Thymus (tissue), 11 donors: Measurements from ENCODE around the gene REXO5. TPM values are rescaled to one million over a fixed set of nuclear protein-coding genes. Genes with fewer than 3 reads are reported as not detected.

Experiments used
- DNase-seq, 9 donors: peaks; one replicate each; pipeline ENCODE4 v3.0.0-alpha.2; 2013; ENCODE audit warnings: low spot score in 9 of 9, low read depth in 6 of 9, missing footprints in 1 of 9
- H3K27ac ChIP-seq, 2 donors: one replicate each; pipeline ENCODE4 v1.5.1; 2013; ENCODE audit warnings: control low read depth in 1 of 2, low read depth in 1 of 2, low read length in 1 of 2, mild to moderate bottlenecking in 1 of 2, moderate library complexity in 1 of 2
- H3K27me3 ChIP-seq, 2 donors: one replicate each; pipeline ENCODE4 v1.5.1; 2013; ENCODE audit warnings: low read length in 1 of 2; ENCODE audit not compliant: control insufficient read depth in 2 of 2, insufficient read depth in 1 of 2
- H3K36me3 ChIP-seq, 2 donors: one replicate each; pipeline ENCODE4 v1.5.1; 2013; ENCODE audit warnings: low read length in 1 of 2, mild to moderate bottlenecking in 1 of 2, moderate library complexity in 1 of 2; ENCODE audit not compliant: control insufficient read depth in 2 of 2, insufficient read depth in 2 of 2
- H3K4me1 ChIP-seq, 2 donors: one replicate each; pipeline ENCODE4 v1.5.1; 2013; ENCODE audit warnings: low read length in 2 of 2; ENCODE audit not compliant: control insufficient read depth in 2 of 2, insufficient read depth in 2 of 2
- H3K4me3 ChIP-seq, 2 donors: one replicate each; pipeline ENCODE4 v1.5.1; 2013; ENCODE audit warnings: low read length in 2 of 2, control low read depth in 1 of 2, mild to moderate bottlenecking in 1 of 2
- H3K9me3 ChIP-seq, 2 donors: one replicate each; pipeline ENCODE4 v1.5.1; 2013; ENCODE audit warnings: low read length in 1 of 2, mild to moderate bottlenecking in 1 of 2; ENCODE audit not compliant: control insufficient read depth in 2 of 2, insufficient read depth in 1 of 2
- WGBS: extraction: QIAGEN DNeasy Blood & Tissue Kit; methylation state at CpG from one replicate; pipeline ENCODE4 v1.1.7; 2013; 5-methylcytosine and 5-hydroxymethylcytosine counted together
- polyA plus RNA-seq: library from polyadenylated mRNA; stranded (reverse); fragments of 200-250 nt; gene quantifications from one replicate; pipeline ENCODE4 v1.2.3, GENCODE V29; 2013
- total RNA-seq: library from RNA; stranded (reverse); fragments of 120-200 nt; gene quantifications from one replicate; pipeline ENCODE4 v1.2.4, GENCODE V29; 2013
- donor health status: healthy.

The REXO5 gene
- total and polyA plus RNA-seq, 2 donors: 3.7 to 11.1 TPM

- no peaks in the 10 kb centered on the region for H3K36me3 ChIP-seq
- no peak for DNase-seq
- no peak overlapping the region for H3K4me3 ChIP-seq
- H3K9me3 ChIP-seq: no peaks in the 10 kb centered on the region
- peaks cover 0 to 5% of the 10 kb centered on the region in 2 donors for H3K4me1 ChIP-seq
- no peaks in the 10 kb centered on the region for H3K27me3 ChIP-seq
- no peak overlapping the region for H3K27ac ChIP-seq
Observed at GRCh38 chr16:20767577-20767976, 38.8 kb upstream of the REXO5 start.

- no peak for DNase-seq
- 98% methylated on average over 1 of the region's 1 CpG for WGBS
Observed at GRCh38 chr16:20768121-20768520, 38.2 kb upstream of the REXO5 start.

DNA sequence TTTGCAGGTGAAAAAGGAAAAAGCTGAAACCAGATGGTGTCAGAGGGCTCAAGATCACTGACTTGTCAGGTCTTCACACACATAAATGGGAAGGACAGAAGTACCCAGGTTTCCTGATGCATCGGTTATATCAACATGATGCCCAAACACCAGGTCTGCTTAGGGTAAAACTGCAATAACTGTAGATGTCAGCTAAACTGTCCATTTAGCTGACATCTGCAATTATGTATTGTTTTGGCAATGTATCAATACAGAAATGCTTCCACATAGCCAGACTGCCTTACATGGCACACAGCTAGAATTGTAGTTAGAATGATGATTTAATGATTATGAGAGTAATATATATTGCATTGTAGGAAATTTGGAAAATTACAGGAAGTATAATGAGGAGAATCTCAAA is 37.5 kb upstream of the REXO5 start:
- WGBS: 82% methylated on average over 1 of the region's 1 CpG
- DNase-seq: no peak

More at GRCh38 chr16:20768121-20768520, 38.2 kb upstream of the REXO5 start:
- Histone ChIP-seq H3K9me3 (no peaks in the 10 kb centered on the region), H3K27ac (no peak overlapping the region), H3K36me3 (no peaks in the 10 kb centered on the region), H3K4me3 (no peak overlapping the region), H3K27me3 (no peaks in the 10 kb centered on the region), H3K4me1 (peaks cover 0 to 5% of the 10 kb centered on the region in 2 donors)

DNA sequence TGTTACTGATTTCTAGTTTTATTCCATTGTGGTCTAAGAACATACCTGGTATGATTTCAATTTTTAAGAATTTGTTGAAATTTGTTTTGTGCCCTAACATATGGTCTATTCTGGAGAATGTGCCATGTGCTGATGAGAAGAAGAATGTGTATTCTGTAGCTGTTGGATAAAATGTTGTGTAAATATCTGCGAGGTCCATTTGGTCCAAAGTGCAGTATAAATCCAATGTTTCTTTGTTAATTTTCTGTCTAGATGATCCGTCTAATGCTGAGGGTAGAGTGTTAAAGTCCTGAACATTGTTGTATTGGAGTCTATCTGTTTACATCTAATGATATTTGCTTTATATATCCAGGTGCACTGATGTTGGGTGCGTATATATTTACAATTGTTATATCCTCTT is 32.6 kb upstream of the REXO5 start:
- Histone ChIP-seq H3K36me3 (peaks cover 0 to 3% of the 10 kb centered on the region in 2 donors), H3K27ac (no peak overlapping the region), H3K4me1 (no peaks in the 10 kb centered on the region), H3K27me3 (no peaks in the 10 kb centered on the region), H3K9me3 (no peaks in the 10 kb centered on the region), H3K4me3 (no peak overlapping the region)
- over 99% methylated on average over 3 of the region's 3 CpGs for WGBS
- no peak for DNase-seq

More for the DNA sequence above, 37.5 kb upstream of the REXO5 start:
- Histone ChIP-seq H3K27ac (no peak overlapping the region), H3K36me3 (no peaks in the 10 kb centered on the region), H3K4me1 (peaks cover 0 to 2% of the 10 kb centered on the region in 2 donors), H3K9me3 (no peaks in the 10 kb centered on the region), H3K27me3 (no peaks in the 10 kb centered on the region), H3K4me3 (no peak overlapping the region)

DNA sequence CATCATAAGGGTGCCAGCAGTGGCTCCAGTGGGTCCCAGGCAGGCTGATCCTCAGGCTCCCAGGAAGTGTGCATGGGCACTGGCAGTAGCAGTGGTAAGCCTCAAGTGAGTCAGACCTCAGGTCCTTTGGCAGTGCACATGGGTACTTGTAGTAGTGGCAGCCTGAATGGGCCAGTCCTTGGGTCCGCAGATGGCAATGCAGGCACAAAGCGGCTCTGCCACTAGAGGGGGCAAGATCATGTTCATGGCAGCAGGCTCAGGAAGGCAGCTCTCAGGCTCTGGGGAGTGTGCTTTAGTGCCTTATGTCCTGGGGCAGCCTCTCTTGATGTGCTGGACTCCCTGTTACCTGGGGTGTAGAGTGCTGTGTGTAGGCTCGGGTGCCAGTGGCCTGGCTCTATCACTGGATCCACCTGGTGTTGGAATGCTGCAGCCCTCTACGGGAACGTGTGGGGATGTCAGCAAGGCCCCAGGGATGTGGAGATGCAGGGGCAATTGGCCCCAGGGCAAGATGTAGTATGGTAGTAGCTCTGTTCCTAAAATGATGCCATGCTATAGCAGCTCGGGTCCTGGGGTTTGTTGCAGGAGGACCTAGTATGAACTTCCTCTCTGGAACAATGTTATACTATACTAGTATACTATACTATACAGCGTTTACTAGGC is 31.5 kb upstream of the REXO5 start:
- Histone ChIP-seq H3K4me1 (no peaks in the 10 kb centered on the region), H3K36me3 (peaks cover 0 to 3% of the 10 kb centered on the region in 2 donors), H3K4me3 (no peak overlapping the region), H3K27me3 (no peaks in the 10 kb centered on the region), H3K27ac (no peak overlapping the region), H3K9me3 (no peaks in the 10 kb centered on the region)
- WGBS: 92% methylated on average over 7 of the region's 7 CpGs
- peak in 8 of 9 donors; percentile 6 to 68 (median 38) for DNase-seq

GRCh38 chr16:20781697-20782096 is 24.6 kb upstream of the REXO5 start:
- DNase-seq: no peak
- Histone ChIP-seq H3K27ac (no peak overlapping the region), H3K27me3 (no peaks in the 10 kb centered on the region), H3K36me3 (peaks cover 0 to 3% of the 10 kb centered on the region in 2 donors), H3K4me1 (no peaks in the 10 kb centered on the region), H3K4me3 (no peak overlapping the region), H3K9me3 (no peaks in the 10 kb centered on the region)
- WGBS: 88% methylated on average over 1 of the region's 1 CpG

DNA sequence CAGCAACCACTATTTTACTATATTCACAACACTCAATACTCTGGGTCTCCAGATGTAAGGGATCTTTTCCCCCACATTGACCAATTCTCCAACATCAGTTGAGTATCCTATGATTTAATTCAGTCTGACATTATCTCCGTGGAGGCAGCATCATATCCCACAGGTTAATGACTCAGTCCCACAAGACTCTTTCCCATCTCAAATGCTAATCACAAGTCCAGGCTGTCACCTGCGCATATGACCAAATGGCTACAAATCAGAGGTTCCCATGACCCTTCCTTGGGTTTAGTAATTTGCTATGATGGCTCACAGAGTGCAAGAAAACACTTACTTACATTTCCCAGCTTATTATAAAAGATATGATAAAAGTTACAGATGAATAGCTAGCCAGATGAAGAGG is 23.9 kb upstream of the REXO5 start:
- Histone ChIP-seq H3K36me3 (peaks cover 0 to 3% of the 10 kb centered on the region in 2 donors), H3K4me3 (no peak overlapping the region), H3K9me3 (no peaks in the 10 kb centered on the region), H3K27ac (no peak overlapping the region), H3K27me3 (no peaks in the 10 kb centered on the region), H3K4me1 (no peaks in the 10 kb centered on the region)
- WGBS: 98% methylated on average over 2 of the region's 2 CpGs
- no peak for DNase-seq

GRCh38 chr16:20784204-20784603 is 22.1 kb upstream of the REXO5 start:
- H3K36me3 ChIP-seq: no peaks in the 10 kb centered on the region
- no peaks in the 10 kb centered on the region for H3K9me3 ChIP-seq
- H3K4me3 ChIP-seq: no peak overlapping the region
- no peaks in the 10 kb centered on the region for H3K27me3 ChIP-seq
- H3K27ac ChIP-seq: no peak overlapping the region
- H3K4me1 ChIP-seq: no peaks in the 10 kb centered on the region
- no peak for DNase-seq

GRCh38 chr16:20789130-20789529 is 17.2 kb upstream of the REXO5 start:
- Histone ChIP-seq H3K27me3 (no peaks in the 10 kb centered on the region), H3K4me1 (no peaks in the 10 kb centered on the region), H3K36me3 (no peaks in the 10 kb centered on the region), H3K9me3 (no peaks in the 10 kb centered on the region), H3K4me3 (no peak overlapping the region), H3K27ac (no peak overlapping the region)
- no peak for DNase-seq
